ENCODE data around the gene ZNF423. TPM values are rescaled to one million over a fixed set of nuclear protein-coding genes. Genes with fewer than 3 reads are reported as not detected.

Gene ZNF423
- total and polyA plus RNA-seq, 2 experiments from 2014 or later: 14.9 to 41.8 TPM

GRCh38 chr16:49647673-49648072 lies 208.2 kb downstream of the ZNF423 start (continued):
- TF ChIP-seq, protein P1, sequence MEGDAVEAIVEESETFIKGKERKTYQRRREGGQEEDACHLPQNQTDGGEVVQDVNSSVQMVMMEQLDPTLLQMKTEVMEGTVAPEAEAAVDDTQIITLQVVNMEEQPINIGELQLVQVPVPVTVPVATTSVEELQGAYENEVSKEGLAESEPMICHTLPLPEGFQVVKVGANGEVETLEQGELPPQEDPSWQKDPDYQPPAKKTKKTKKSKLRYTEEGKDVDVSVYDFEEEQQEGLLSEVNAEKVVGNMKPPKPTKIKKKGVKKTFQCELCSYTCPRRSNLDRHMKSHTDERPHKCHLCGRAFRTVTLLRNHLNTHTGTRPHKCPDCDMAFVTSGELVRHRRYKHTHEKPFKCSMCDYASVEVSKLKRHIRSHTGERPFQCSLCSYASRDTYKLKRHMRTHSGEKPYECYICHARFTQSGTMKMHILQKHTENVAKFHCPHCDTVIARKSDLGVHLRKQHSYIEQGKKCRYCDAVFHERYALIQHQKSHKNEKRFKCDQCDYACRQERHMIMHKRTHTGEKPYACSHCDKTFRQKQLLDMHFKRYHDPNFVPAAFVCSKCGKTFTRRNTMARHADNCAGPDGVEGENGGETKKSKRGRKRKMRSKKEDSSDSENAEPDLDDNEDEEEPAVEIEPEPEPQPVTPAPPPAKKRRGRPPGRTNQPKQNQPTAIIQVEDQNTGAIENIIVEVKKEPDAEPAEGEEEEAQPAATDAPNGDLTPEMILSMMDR (conservative IDR thresholded peaks at IDR 0.05; ENCODE audit: low read depth in 2 of 2): no peak
- TF ChIP-seq EZH2phosphoT487 (IDR thresholded peaks at IDR 0.05; ENCODE audit: unreplicated experiment) (no peak), EZH2 (IDR thresholded peaks at IDR 0.05; ENCODE audit: low read depth, unreplicated experiment) (no peak), REST (IDR thresholded peaks at IDR 0.05; ENCODE audit: unreplicated experiment) (no peak), ETS1 (IDR thresholded peaks at IDR 0.05) (no peak)

DNA sequence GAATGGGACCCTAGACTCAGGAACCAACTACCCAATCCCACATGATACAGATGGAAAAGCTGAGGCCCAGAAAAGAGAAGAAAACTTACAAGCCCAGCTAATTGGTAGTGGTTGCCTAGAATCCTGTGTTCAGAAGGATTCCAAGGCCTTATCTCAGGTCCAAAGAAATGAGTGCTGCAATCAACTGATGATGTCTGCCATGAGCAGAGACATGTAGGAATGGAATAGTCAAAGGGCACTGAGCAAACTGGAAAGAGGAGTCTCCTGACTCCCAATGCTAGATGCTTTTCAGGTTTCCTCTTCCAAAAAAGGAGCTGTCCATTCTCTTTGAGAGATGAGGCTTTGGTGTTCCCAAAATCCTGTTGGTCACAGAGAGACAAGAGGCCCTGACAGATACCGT lies 210.6 kb downstream of the ZNF423 start:
- H3K36me3 Mint-ChIP-seq (ENCODE audit: low read depth): peaks cover 41% of the 10 kb centered on the region
- no peak for DNase-seq (ENCODE audit: low spot score)
- H3K4me1 Mint-ChIP-seq: peaks cover 35% of the 10 kb centered on the region
- Histone ChIP-seq H3K9me2 (ENCODE audit: insufficient read depth) (no peaks in the 10 kb centered on the region), H3K27ac (ENCODE audit: low read depth) (no peak overlapping the region), H3F3A (replicated peaks; ENCODE audit: low read depth) (no peaks in the 10 kb centered on the region), H2AFZ (no peak overlapping the region), H3K4me1 (ENCODE audit: insufficient read depth) (peaks cover 31% of the 10 kb centered on the region), H3K4me3 (no peak overlapping the region), H3K4me2 (no peak overlapping the region), H3K27me3 (ENCODE audit: insufficient read depth) (no peaks in the 10 kb centered on the region), H3K79me2 (replicated peaks; ENCODE audit: insufficient read depth) (no peaks in the 10 kb centered on the region; the same call in 1 of the 2 replicates), H4K20me1 (replicated peaks; ENCODE audit: insufficient read depth) (no peaks in the 10 kb centered on the region), H3K36me3 (ENCODE audit: insufficient read depth) (peaks cover 3% of the 10 kb centered on the region; the same call in 1 of the 2 replicates)
- H3K27ac Mint-ChIP-seq: no peak overlapping the region
- no peak overlapping the region for H3K4me3 Mint-ChIP-seq
- H3K9me3 Mint-ChIP-seq: peaks cover 39% of the 10 kb centered on the region
- no peak for ATAC-seq
- peaks cover 8% of the 10 kb centered on the region for H3K27me3 Mint-ChIP-seq (ENCODE audit: insufficient read depth, low read depth, poor library complexity)
- TF ChIP-seq EZH2phosphoT487 (IDR thresholded peaks at IDR 0.05; ENCODE audit: unreplicated experiment) (no peak), ZNF331 (CRISPR knock-in tag; IDR thresholded peaks at IDR 0.05; ENCODE audit: low read depth) (no peak), POLR2AphosphoS5 (IDR thresholded peaks at IDR 0.05; ENCODE audit: low read depth) (no peak), REST (IDR thresholded peaks at IDR 0.05; ENCODE audit: unreplicated experiment) (no peak), ZNF114 (CRISPR knock-in tag; IDR thresholded peaks at IDR 0.05) (no peak), JUNB (IDR thresholded peaks at IDR 0.05; ENCODE audit: unreplicated experiment) (no peak), CREB1 (CRISPR knock-in tag; IDR thresholded peaks at IDR 0.05; ENCODE audit: low read depth) (no peak)
